ENCODE data around the gene ACSF3. TPM values are rescaled to one million over a fixed set of nuclear protein-coding genes. Genes with fewer than 3 reads are reported as not detected.

Gene ACSF3
- total and polyA plus RNA-seq, 2 of the 4 experiments (the other 2 are of a cell fraction): 9.5 to 14.2 TPM

DNA sequence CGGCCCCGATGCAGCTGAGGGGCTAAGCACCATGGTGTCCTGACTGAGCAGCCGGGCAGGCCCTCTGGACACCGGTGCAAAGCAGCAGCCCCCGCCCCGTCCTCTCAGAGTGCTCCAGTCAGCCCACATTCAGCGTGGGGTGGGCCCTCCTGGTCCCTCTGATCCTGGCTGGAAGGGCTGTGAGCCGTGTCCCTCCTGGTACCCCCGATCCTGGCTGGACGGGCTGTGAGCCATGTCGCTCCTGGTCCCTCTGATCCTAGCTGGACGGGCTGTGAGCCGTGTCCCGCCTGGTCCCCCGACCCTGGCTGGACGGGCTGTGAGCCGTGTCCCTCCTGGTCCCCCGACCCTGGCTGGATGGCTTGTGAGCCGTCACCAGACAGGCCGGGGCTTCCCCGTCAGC is 26.9 kb upstream of the ACSF3 start:
- H2AK9ac ChIP-seq (replicated peaks; ENCODE audit: low read depth, low read length, poor library complexity): no peak overlapping the region
- H4K20me1 ChIP-seq (ENCODE audit: insufficient read depth, low read length): no peaks in the 10 kb centered on the region
- no peaks in the 10 kb centered on the region for H3K9me1 ChIP-seq (ENCODE audit: insufficient read depth, low read length)
- no peak overlapping the region for H3K4me3 ChIP-seq (ENCODE audit: insufficient read depth, low read depth, low read length)
- dilution Hi-C loops (cut with HindIII; ENCODE audit: low sequenced_read_pairs, unreplicated experiment): no loop called here
- H3K23ac ChIP-seq (ENCODE audit: low read depth, low read length): no peak overlapping the region
- TF ChIP-seq, protein P1, sequence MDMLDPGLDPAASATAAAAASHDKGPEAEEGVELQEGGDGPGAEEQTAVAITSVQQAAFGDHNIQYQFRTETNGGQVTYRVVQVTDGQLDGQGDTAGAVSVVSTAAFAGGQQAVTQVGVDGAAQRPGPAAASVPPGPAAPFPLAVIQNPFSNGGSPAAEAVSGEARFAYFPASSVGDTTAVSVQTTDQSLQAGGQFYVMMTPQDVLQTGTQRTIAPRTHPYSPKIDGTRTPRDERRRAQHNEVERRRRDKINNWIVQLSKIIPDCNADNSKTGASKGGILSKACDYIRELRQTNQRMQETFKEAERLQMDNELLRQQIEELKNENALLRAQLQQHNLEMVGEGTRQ (IDR thresholded peaks at IDR 0.05; ENCODE audit: low read depth, low read length): no peak
- TF ChIP-seq, protein P2, sequence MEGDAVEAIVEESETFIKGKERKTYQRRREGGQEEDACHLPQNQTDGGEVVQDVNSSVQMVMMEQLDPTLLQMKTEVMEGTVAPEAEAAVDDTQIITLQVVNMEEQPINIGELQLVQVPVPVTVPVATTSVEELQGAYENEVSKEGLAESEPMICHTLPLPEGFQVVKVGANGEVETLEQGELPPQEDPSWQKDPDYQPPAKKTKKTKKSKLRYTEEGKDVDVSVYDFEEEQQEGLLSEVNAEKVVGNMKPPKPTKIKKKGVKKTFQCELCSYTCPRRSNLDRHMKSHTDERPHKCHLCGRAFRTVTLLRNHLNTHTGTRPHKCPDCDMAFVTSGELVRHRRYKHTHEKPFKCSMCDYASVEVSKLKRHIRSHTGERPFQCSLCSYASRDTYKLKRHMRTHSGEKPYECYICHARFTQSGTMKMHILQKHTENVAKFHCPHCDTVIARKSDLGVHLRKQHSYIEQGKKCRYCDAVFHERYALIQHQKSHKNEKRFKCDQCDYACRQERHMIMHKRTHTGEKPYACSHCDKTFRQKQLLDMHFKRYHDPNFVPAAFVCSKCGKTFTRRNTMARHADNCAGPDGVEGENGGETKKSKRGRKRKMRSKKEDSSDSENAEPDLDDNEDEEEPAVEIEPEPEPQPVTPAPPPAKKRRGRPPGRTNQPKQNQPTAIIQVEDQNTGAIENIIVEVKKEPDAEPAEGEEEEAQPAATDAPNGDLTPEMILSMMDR (conservative IDR thresholded peaks at IDR 0.05; ENCODE audit: low read depth, low read length): no peak
- TF ChIP-seq NFE2L2 (IDR thresholded peaks at IDR 0.05; ENCODE audit: low read depth, low read length) (no peak), FOS (IDR thresholded peaks at IDR 0.05; ENCODE audit: low read depth, low read length) (no peak), MAFK (IDR thresholded peaks at IDR 0.05; ENCODE audit: low read depth, low read length) (no peak), RCOR1 (IDR thresholded peaks at IDR 0.05; ENCODE audit: insufficient replicate concordance, low read length) (no peak), RAD21 (IDR thresholded peaks at IDR 0.05; ENCODE audit: low read length) (no peak), CEBPB (IDR thresholded peaks at IDR 0.05; ENCODE audit: low read depth, low read length) (no peak)
- TF ChIP-seq, protein P3, sequence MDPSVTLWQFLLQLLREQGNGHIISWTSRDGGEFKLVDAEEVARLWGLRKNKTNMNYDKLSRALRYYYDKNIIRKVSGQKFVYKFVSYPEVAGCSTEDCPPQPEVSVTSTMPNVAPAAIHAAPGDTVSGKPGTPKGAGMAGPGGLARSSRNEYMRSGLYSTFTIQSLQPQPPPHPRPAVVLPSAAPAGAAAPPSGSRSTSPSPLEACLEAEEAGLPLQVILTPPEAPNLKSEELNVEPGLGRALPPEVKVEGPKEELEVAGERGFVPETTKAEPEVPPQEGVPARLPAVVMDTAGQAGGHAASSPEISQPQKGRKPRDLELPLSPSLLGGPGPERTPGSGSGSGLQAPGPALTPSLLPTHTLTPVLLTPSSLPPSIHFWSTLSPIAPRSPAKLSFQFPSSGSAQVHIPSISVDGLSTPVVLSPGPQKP (IDR thresholded peaks at IDR 0.05; ENCODE audit: borderline replicate concordance, low read depth, low read length): no peak
- H4K5ac ChIP-seq (ENCODE audit: low read depth, low read length): no peak overlapping the region
- no peak overlapping the region for H2AK5ac ChIP-seq (ENCODE audit: low read depth, low read length)
- no peak overlapping the region for H2BK15ac ChIP-seq (ENCODE audit: low read depth, low read length)
- no peak overlapping the region for H3K4me2 ChIP-seq (ENCODE audit: low read depth, low read length)
- POLR2A ChIA-PET (ENCODE audit: unreplicated experiment): no interaction called here
- CTCF ChIA-PET: no interaction called here
- no peak overlapping the region for H3K14ac ChIP-seq (replicated peaks; ENCODE audit: low read depth, low read length)
- peaks cover 33% of the 10 kb centered on the region for H3K27me3 ChIP-seq (ENCODE audit: control insufficient read depth, insufficient read depth, low read length)
- WGBS, 2 experiments (ENCODE audit: extremely low coverage in 2 of 2, insufficient read length in 1 of 2): 47% methylated on average over 14 of the region's 21 CpGs; no CpG with 5 or more reads in 1 of the 2 experiments
- H3K56ac ChIP-seq (ENCODE audit: extremely low read depth, insufficient read depth, low read length): no peak overlapping the region
- H2BK5ac ChIP-seq (ENCODE audit: low read depth, low read length, poor library complexity, severe bottlenecking): no peak overlapping the region
- H4K91ac ChIP-seq (ENCODE audit: insufficient read depth, low read depth, low read length): no peak overlapping the region
- DNase-seq: no peak
- in situ Hi-C loops (cut with MboI; ENCODE audit: low sequenced_read_pairs): no loop called here
- no peaks in the 10 kb centered on the region for H3K79me1 ChIP-seq (ENCODE audit: low read depth in 1 of 2, low read length in 2 of 2)
- no peak overlapping the region for H3K9ac ChIP-seq (ENCODE audit: low read depth, low read length)
- no peaks in the 10 kb centered on the region for H3K9me3 ChIP-seq (ENCODE audit: control insufficient read depth, insufficient read depth, low read length)
- H2BK120ac ChIP-seq (ENCODE audit: low read depth, low read length): no peak overlapping the region
- no peak overlapping the region for H3K4ac ChIP-seq (ENCODE audit: low read depth, low read length)
- intact Hi-C loops (cut with micrococcal nuclease): no loop called here
- H2AFZ ChIP-seq (replicated peaks; ENCODE audit: low read length, poor library complexity): no peak overlapping the region
- BruUV-seq (replicated peaks): no TSS peak
- no peak overlapping the region for H2BK20ac ChIP-seq (ENCODE audit: low read depth, low read length)
- no peaks in the 10 kb centered on the region for H3K36me3 ChIP-seq (ENCODE audit: control insufficient read depth, insufficient read depth, low read length)
- no peak overlapping the region for H3K27ac ChIP-seq (ENCODE audit: insufficient read depth, low read length)
- no peak for ATAC-seq (ENCODE audit: low read depth)
- no peak overlapping the region for H4K8ac ChIP-seq (ENCODE audit: low read depth in 2 of 2, low read length in 2 of 2)
- H3K18ac ChIP-seq (ENCODE audit: low read depth, low read length): no peak overlapping the region
- no peaks in the 10 kb centered on the region for H3K4me1 ChIP-seq (ENCODE audit: control insufficient read depth, insufficient read depth, low read length)
